Fibroblast of lung (primary cell): ENCODE results near the gene MAP3K6.

ENCODE experiments used
- EZH2 ChIP-seq: IDR thresholded peaks from 2 replicates; pipeline ENCODE4 v1.5.1; 2012; ENCODE audit warnings: low read length, control low read depth, mild to moderate bottlenecking; ENCODE audit errors: missing control alignments
- TF ChIP-seq, protein P1 (sequence below), 2 donors: IDR thresholded peaks in 1 of 2; conservative IDR thresholded peaks in 1 of 2; 1 replicate in 1 of 2; 2 replicates in 1 of 2; pipeline ENCODE4 v1.5.1; 2011 to 2012; ENCODE audit warnings: low read length in 2 of 2, control low read depth in 1 of 2, inconsistent platforms in 1 of 2, low read depth in 1 of 2, mild to moderate bottlenecking in 1 of 2

DNA sequence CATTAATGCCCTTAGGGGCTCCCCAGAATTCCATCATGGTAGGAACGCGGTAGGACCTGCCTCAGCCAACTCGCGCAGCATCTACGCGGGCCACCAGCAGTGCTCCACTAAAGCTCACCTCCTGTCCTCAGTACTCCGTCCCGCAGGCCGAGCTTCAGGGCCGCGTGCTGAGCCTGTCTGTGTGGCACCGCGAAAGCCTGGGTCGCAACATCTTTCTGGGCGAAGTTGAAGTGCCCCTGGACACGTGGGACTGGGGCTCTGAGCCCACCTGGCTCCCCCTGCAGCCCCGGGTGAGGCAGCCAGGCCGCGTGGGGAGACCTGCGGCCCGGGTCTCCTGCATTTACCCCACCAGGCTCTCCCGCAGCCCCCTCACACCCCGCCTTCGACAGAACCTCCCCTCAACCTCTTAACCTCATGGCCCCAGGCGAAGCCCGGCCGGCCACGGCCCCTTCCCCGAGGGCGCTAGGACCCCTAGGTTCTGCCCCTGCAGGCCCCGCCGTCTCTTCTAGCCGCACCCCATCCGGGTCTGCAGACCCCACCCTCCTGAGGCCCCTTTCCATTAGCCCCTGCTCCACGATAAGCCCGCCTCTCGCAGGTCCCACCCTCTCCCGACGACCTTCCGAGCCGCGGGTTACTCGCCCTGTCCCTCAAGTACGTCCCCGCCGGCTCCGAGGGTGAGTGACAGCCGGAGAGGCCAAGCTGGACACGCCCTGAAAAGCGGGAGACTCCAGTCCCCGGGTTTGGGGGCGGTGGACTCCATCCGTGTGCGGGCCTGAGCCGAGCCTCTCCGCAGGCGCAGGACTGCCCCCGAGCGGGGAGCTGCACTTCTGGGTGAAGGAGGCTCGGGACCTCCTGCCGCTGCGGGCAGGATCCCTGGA is 15.9 kb downstream of the MAP3K6 start:
- TF ChIP-seq, protein P1, sequence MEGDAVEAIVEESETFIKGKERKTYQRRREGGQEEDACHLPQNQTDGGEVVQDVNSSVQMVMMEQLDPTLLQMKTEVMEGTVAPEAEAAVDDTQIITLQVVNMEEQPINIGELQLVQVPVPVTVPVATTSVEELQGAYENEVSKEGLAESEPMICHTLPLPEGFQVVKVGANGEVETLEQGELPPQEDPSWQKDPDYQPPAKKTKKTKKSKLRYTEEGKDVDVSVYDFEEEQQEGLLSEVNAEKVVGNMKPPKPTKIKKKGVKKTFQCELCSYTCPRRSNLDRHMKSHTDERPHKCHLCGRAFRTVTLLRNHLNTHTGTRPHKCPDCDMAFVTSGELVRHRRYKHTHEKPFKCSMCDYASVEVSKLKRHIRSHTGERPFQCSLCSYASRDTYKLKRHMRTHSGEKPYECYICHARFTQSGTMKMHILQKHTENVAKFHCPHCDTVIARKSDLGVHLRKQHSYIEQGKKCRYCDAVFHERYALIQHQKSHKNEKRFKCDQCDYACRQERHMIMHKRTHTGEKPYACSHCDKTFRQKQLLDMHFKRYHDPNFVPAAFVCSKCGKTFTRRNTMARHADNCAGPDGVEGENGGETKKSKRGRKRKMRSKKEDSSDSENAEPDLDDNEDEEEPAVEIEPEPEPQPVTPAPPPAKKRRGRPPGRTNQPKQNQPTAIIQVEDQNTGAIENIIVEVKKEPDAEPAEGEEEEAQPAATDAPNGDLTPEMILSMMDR (conservative IDR thresholded peaks at IDR 0.05 in 1 of 2, IDR thresholded peaks at IDR 0.05 in 1 of 2; ENCODE audit: low read depth in 1 of 2, low read length in 2 of 2) = peak in 1 of 2 donors; percentile 18
- TF ChIP-seq EZH2 = no peak
